ENCODE measurements around the gene JARID2.

JARID2 gene

DNA sequence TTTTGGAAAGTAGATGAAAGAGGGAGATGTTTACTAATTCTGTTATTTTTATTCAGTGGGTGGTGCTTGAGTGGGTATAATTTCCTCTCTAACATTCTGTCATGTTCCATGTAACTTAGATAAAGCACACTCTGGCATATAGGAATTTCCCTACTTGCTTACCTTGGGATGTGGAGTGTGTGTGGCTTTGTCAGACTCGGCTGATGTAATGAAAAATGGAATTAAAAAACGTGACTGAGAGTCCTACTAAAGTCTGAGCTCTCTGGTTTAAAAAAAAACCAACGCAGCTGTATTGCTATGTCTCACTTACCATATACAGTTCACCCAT, 98.3 kb downstream of the JARID2 start:
- H3K4me3 ChIP-seq (ENCODE audit: low read length), result no peak overlapping the region
- H3K9me3 ChIP-seq (ENCODE audit: control insufficient read depth, low read length), result no peaks in the 10 kb centered on the region
- H3K27me3 ChIP-seq (replicated peaks; ENCODE audit: control insufficient read depth, insufficient read depth, low read length), result no peaks in the 10 kb centered on the region
- peaks cover 8% of the 10 kb centered on the region for H3K4me1 ChIP-seq (ENCODE audit: control insufficient read depth, insufficient read depth, low read length)
- no peak for DNase-seq (ENCODE audit: low read depth)
- H3K36me3 ChIP-seq (ENCODE audit: control insufficient read depth, insufficient read depth, low read length, severe bottlenecking), result no peaks in the 10 kb centered on the region
- no peak overlapping the region for H3K9ac ChIP-seq (ENCODE audit: low read length)

DNA sequence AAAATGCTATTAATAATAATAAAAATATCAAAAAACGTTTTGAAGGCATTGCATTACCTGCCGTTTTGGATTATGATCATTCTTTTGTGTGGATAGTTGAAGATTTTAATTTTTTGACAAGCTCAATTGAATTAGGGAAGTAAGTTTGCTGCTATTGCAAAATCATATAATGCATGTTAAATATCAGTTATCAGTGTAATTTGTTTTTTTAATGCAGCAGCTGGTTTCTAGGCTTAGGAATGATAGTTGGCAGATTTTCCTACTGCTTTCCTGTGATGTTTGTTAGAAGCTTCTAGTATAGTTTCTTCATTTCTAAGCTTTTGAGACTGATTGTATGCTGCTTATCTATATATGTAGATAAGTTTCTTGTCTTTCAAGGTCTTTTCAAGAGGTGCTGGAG, 99.0 kb downstream of the JARID2 start:
- Histone ChIP-seq H3K36me3 (ENCODE audit: control insufficient read depth, insufficient read depth, low read length, severe bottlenecking) (no peaks in the 10 kb centered on the region), H3K9me3 (ENCODE audit: control insufficient read depth, low read length) (no peaks in the 10 kb centered on the region), H3K4me3 (ENCODE audit: low read length) (no peak overlapping the region), H3K27me3 (replicated peaks; ENCODE audit: control insufficient read depth, insufficient read depth, low read length) (no peaks in the 10 kb centered on the region), H3K4me1 (ENCODE audit: control insufficient read depth, insufficient read depth, low read length) (peaks cover 15% of the 10 kb centered on the region), H3K9ac (ENCODE audit: low read length) (no peak overlapping the region)
- no peak for DNase-seq (ENCODE audit: low read depth)

- no peak for DNase-seq (ENCODE audit: low read depth)
- no peaks in the 10 kb centered on the region for H3K27me3 ChIP-seq (replicated peaks; ENCODE audit: control insufficient read depth, insufficient read depth, low read length)
- no peaks in the 10 kb centered on the region for H3K36me3 ChIP-seq (ENCODE audit: control insufficient read depth, insufficient read depth, low read length, severe bottlenecking)
- H3K9ac ChIP-seq (ENCODE audit: low read length), result no peak overlapping the region
- H3K4me3 ChIP-seq (ENCODE audit: low read length), result no peak overlapping the region
- no peaks in the 10 kb centered on the region for H3K9me3 ChIP-seq (ENCODE audit: control insufficient read depth, low read length)
- peaks cover 29% of the 10 kb centered on the region for H3K4me1 ChIP-seq (ENCODE audit: control insufficient read depth, insufficient read depth, low read length)
Observed at GRCh38 chr6:15346315-15346714, 100.4 kb downstream of the JARID2 start.

- Histone ChIP-seq H3K4me1 (ENCODE audit: control insufficient read depth, insufficient read depth, low read length) (peaks cover 45% of the 10 kb centered on the region), H3K9me3 (ENCODE audit: control insufficient read depth, low read length) (no peaks in the 10 kb centered on the region), H3K27me3 (replicated peaks; ENCODE audit: control insufficient read depth, insufficient read depth, low read length) (no peaks in the 10 kb centered on the region), H3K9ac (ENCODE audit: low read length) (no peak overlapping the region), H3K4me3 (ENCODE audit: low read length) (no peak overlapping the region), H3K36me3 (ENCODE audit: control insufficient read depth, insufficient read depth, low read length, severe bottlenecking) (no peaks in the 10 kb centered on the region)
- DNase-seq (ENCODE audit: low read depth), result no peak
Observed at GRCh38 chr6:15348528-15348927, 102.7 kb downstream of the JARID2 start.

DNA sequence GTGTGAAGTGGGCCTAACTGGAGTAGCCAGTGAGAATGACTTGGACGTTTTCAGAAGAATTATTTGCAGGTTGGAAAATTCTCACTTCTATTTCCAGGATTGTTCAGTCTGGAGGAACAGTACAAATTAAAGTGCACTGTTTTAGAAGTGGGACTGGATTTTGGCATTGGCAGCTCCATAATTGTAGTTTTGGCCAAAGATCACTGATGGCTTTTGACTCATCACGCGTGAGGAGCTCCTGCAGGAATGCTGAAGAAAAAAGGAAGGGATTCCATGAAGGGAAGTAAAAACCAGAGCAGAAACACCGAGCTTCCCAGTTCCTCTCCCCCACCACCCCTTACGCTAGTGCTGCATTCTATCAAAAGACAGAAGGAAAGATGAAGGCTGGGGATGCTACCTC, 103.5 kb downstream of the JARID2 start:
- Histone ChIP-seq H3K9ac (ENCODE audit: low read length) (no peak overlapping the region), H3K4me1 (ENCODE audit: control insufficient read depth, insufficient read depth, low read length) (peaks cover 45% of the 10 kb centered on the region), H3K9me3 (ENCODE audit: control insufficient read depth, low read length) (no peaks in the 10 kb centered on the region), H3K4me3 (ENCODE audit: low read length) (no peak overlapping the region), H3K36me3 (ENCODE audit: control insufficient read depth, insufficient read depth, low read length, severe bottlenecking) (no peaks in the 10 kb centered on the region), H3K27me3 (replicated peaks; ENCODE audit: control insufficient read depth, insufficient read depth, low read length) (no peaks in the 10 kb centered on the region)
- DNase-seq (ENCODE audit: low read depth), result no peak

DNA sequence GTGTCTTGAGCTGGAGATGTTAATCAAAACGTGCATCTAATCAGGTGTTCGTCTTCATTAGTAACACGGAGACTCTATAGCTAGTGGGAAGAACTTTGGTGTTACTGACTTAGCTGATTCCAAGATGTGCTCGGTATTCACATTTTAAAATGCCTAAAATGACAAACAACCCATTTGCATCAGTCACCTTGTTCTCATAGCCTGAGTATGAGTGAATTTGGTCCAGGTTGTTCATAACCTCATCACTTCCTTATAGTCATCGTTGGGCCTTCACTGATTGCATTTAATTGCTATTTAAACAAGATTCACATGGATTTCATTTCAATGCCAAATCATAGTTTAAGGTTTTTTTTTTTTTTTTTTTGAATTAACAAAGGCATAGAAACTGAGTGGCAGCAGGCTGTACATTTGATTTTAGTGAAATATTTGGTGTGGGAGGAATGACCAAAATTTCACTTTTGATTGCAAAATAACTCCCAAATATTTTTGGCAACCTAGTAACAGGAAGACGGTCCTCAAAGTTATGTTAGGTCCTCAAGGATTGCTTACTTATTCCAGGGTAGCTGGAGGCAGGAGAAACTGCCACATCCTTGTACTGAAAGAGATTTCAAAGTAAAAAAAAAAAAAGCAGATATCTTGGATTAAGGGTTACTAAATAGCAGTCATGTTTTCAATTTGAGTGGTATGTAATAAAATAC, 104.7 kb downstream of the JARID2 start:
- Histone ChIP-seq H3K27me3 (replicated peaks; ENCODE audit: control insufficient read depth, insufficient read depth, low read length) (no peaks in the 10 kb centered on the region), H3K4me3 (ENCODE audit: low read length) (no peak overlapping the region), H3K4me1 (ENCODE audit: control insufficient read depth, insufficient read depth, low read length) (peaks cover 45% of the 10 kb centered on the region), H3K9me3 (ENCODE audit: control insufficient read depth, low read length) (no peaks in the 10 kb centered on the region), H3K36me3 (ENCODE audit: control insufficient read depth, insufficient read depth, low read length, severe bottlenecking) (no peaks in the 10 kb centered on the region), H3K9ac (ENCODE audit: low read length) (no peak overlapping the region)
- DNase-seq (ENCODE audit: low read depth), result peak; percentile 8

DNA sequence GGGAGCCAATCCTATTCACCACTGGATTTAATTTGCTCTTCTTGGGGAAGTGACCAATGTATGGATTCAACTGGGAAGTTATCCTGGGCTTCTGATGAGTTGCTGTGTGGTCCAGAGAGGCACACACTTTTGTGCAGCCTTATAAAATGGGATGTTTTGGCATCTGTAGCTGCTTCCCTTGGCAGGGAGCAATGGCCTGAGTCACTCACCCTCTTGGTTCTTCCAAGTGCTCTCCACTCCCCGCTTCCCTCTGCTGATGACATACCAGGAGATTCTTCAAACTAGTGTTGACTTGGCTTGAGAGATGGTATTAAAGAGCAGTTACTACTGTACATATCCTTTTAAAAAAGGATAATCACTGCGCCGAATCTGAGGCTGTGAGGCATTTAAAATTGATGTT, 105.8 kb downstream of the JARID2 start:
- Histone ChIP-seq H3K27me3 (replicated peaks; ENCODE audit: control insufficient read depth, insufficient read depth, low read length) (no peaks in the 10 kb centered on the region), H3K4me3 (ENCODE audit: low read length) (no peak overlapping the region), H3K4me1 (ENCODE audit: control insufficient read depth, insufficient read depth, low read length) (peaks cover 45% of the 10 kb centered on the region), H3K36me3 (ENCODE audit: control insufficient read depth, insufficient read depth, low read length, severe bottlenecking) (no peaks in the 10 kb centered on the region), H3K9me3 (ENCODE audit: control insufficient read depth, low read length) (no peaks in the 10 kb centered on the region), H3K9ac (ENCODE audit: low read length) (no peak overlapping the region)
- peak; percentile 64 for DNase-seq (ENCODE audit: low read depth)

- DNase-seq (ENCODE audit: low read depth), result no peak
- no peaks in the 10 kb centered on the region for H3K9me3 ChIP-seq (ENCODE audit: control insufficient read depth, low read length)
- H3K9ac ChIP-seq (ENCODE audit: low read length), result no peak overlapping the region
- H3K27me3 ChIP-seq (replicated peaks; ENCODE audit: control insufficient read depth, insufficient read depth, low read length), result no peaks in the 10 kb centered on the region
- H3K4me1 ChIP-seq (ENCODE audit: control insufficient read depth, insufficient read depth, low read length), result peaks cover 45% of the 10 kb centered on the region
- H3K4me3 ChIP-seq (ENCODE audit: low read length), result no peak overlapping the region
- H3K36me3 ChIP-seq (ENCODE audit: control insufficient read depth, insufficient read depth, low read length, severe bottlenecking), result no peaks in the 10 kb centered on the region
Observed at GRCh38 chr6:15352220-15352619, 106.4 kb downstream of the JARID2 start.

DNA sequence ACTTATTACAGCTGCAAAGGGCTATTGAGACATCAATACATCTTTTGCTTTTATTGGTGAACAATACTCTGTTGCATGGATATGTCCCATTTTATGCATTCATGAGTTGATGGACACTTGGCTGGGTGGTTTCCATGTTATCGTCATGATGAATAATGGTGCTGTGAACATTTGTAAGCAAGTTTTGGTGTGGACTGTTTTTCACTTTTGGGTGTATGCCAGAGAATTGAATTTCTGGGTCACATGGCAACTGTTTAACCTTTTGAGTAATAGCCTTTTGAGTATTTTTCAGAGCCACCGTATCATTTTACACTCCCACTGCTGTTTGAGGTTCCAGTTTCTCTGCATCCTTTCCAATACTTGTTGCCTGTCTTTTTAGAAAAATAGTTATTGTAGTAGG, 107.0 kb downstream of the JARID2 start:
- Histone ChIP-seq H3K27me3 (replicated peaks; ENCODE audit: control insufficient read depth, insufficient read depth, low read length) (no peaks in the 10 kb centered on the region), H3K9me3 (ENCODE audit: control insufficient read depth, low read length) (no peaks in the 10 kb centered on the region), H3K4me1 (ENCODE audit: control insufficient read depth, insufficient read depth, low read length) (peaks cover 45% of the 10 kb centered on the region), H3K4me3 (ENCODE audit: low read length) (no peak overlapping the region), H3K36me3 (ENCODE audit: control insufficient read depth, insufficient read depth, low read length, severe bottlenecking) (no peaks in the 10 kb centered on the region), H3K9ac (ENCODE audit: low read length) (no peak overlapping the region)
- no peak for DNase-seq (ENCODE audit: low read depth)

GRCh38 chr6:15355683-15356099, 109.8 kb downstream of the JARID2 start:
- H3K4me1 ChIP-seq (ENCODE audit: control insufficient read depth, insufficient read depth, low read length), result peaks cover 24% of the 10 kb centered on the region
- no peak overlapping the region for H3K9ac ChIP-seq (ENCODE audit: low read length)
- DNase-seq (ENCODE audit: low read depth), result no peak
- no peaks in the 10 kb centered on the region for H3K36me3 ChIP-seq (ENCODE audit: control insufficient read depth, insufficient read depth, low read length, severe bottlenecking)
- H3K9me3 ChIP-seq (ENCODE audit: control insufficient read depth, low read length), result no peaks in the 10 kb centered on the region
- H3K4me3 ChIP-seq (ENCODE audit: low read length), result no peak overlapping the region
- no peaks in the 10 kb centered on the region for H3K27me3 ChIP-seq (replicated peaks; ENCODE audit: control insufficient read depth, insufficient read depth, low read length)

- no peak overlapping the region for H3K4me3 ChIP-seq (ENCODE audit: low read length)
- H3K9me3 ChIP-seq (ENCODE audit: control insufficient read depth, low read length), result no peaks in the 10 kb centered on the region
- H3K9ac ChIP-seq (ENCODE audit: low read length), result no peak overlapping the region
- H3K36me3 ChIP-seq (ENCODE audit: control insufficient read depth, insufficient read depth, low read length, severe bottlenecking), result no peaks in the 10 kb centered on the region
- peaks cover 19% of the 10 kb centered on the region for H3K4me1 ChIP-seq (ENCODE audit: control insufficient read depth, insufficient read depth, low read length)
- no peaks in the 10 kb centered on the region for H3K27me3 ChIP-seq (replicated peaks; ENCODE audit: control insufficient read depth, insufficient read depth, low read length)
- DNase-seq (ENCODE audit: low read depth), result no peak
Observed at GRCh38 chr6:15356179-15356578, 110.3 kb downstream of the JARID2 start.

GRCh38 chr6:15356937-15357336, 111.1 kb downstream of the JARID2 start:
- no peak overlapping the region for H3K9ac ChIP-seq (ENCODE audit: low read length)
- no peaks in the 10 kb centered on the region for H3K9me3 ChIP-seq (ENCODE audit: control insufficient read depth, low read length)
- no peaks in the 10 kb centered on the region for H3K27me3 ChIP-seq (replicated peaks; ENCODE audit: control insufficient read depth, insufficient read depth, low read length)
- peaks cover 13% of the 10 kb centered on the region for H3K4me1 ChIP-seq (ENCODE audit: control insufficient read depth, insufficient read depth, low read length)
- H3K36me3 ChIP-seq (ENCODE audit: control insufficient read depth, insufficient read depth, low read length, severe bottlenecking), result no peaks in the 10 kb centered on the region
- no peak for DNase-seq (ENCODE audit: low read depth)
- no peak overlapping the region for H3K4me3 ChIP-seq (ENCODE audit: low read length)

Measured in adipocyte (in vitro differentiated cells).